HUES6 (cell line): ENCODE data around the gene TM2D1.
A peak's percentile ranks its signal among the peaks of the same experiment; 100 is the strongest.
"Not testable (repeated sequence)": the region's sequence is repeated elsewhere in the genome, so short reads cannot be mapped to it uniquely, and the experiment has no call there.

Experiments used
- H3K27ac ChIP-seq: 2 replicates; pipeline ENCODE4 v1.7.0; 2013; ENCODE audit warnings: low read depth, mild to moderate bottlenecking, low read length, inconsistent platforms
- H3K27me3 ChIP-seq: 2 replicates; pipeline ENCODE4 v1.6.1; 2013; ENCODE audit warnings: low read length; ENCODE audit not compliant: control insufficient read depth, insufficient read depth
- H3K36me3 ChIP-seq: 2 replicates; pipeline ENCODE4 v1.6.1; 2013; ENCODE audit warnings: low read length; ENCODE audit not compliant: control insufficient read depth, insufficient read depth
- H3K4me1 ChIP-seq: 2 replicates; pipeline ENCODE4 v1.6.1; 2013; ENCODE audit warnings: low read length; ENCODE audit not compliant: control insufficient read depth, insufficient read depth
- H3K4me3 ChIP-seq: 2 replicates; pipeline ENCODE4 v1.5.1; 2013; ENCODE audit warnings: low read depth, low read length
- H3K9ac ChIP-seq: one replicate; pipeline ENCODE4 v1.6.1; 2013; ENCODE audit warnings: mild to moderate bottlenecking, low read length
- H3K9me3 ChIP-seq: 2 replicates; pipeline ENCODE4 v1.6.1; 2013; ENCODE audit warnings: low read depth, low read length; ENCODE audit not compliant: control insufficient read depth, insufficient read depth

TM2D1 gene

GRCh38 chr1:61743716-61744580 is 19.0 kb upstream of the TM2D1 start:
- Histone ChIP-seq H3K4me3 (peak overlapping the region; percentile 91), H3K4me1 (peaks cover 22% of the 10 kb centered on the region), H3K9ac (no peak overlapping the region), H3K36me3 (no peaks in the 10 kb centered on the region), H3K27me3 (no peaks in the 10 kb centered on the region), H3K27ac (no peak overlapping the region), H3K9me3 (no peaks in the 10 kb centered on the region)

- Histone ChIP-seq H3K9ac (peak overlapping the region; percentile 69), H3K9me3 (no peaks in the 10 kb centered on the region), H3K27me3 (no peaks in the 10 kb centered on the region), H3K4me3 (peak overlapping the region; percentile 91), H3K4me1 (peaks cover 22% of the 10 kb centered on the region), H3K36me3 (no peaks in the 10 kb centered on the region), H3K27ac (no peak overlapping the region)
Observed at GRCh38 chr1:61743431-61743705, 18.4 kb upstream of the TM2D1 start.

- Histone ChIP-seq H3K9me3 (no peaks in the 10 kb centered on the region), H3K4me3 (peak overlapping the region; percentile 91), H3K27ac (peak overlapping the region; percentile 57), H3K27me3 (no peaks in the 10 kb centered on the region), H3K4me1 (peaks cover 22% of the 10 kb centered on the region), H3K36me3 (no peaks in the 10 kb centered on the region), H3K9ac (peak overlapping the region; percentile 69)
Observed at GRCh38 chr1:61742620-61743430, 17.9 kb upstream of the TM2D1 start.

GRCh38 chr1:61741711-61742619 is 17.0 kb upstream of the TM2D1 start, which contains the start of gene PATJ:
Gene PATJ (plus strand): TSS chr1:61742480. CDS start chr1:61762893, 20,413 bp downstream.
- H3K4me1 ChIP-seq = peaks cover 16% of the 10 kb centered on the region
- no peaks in the 10 kb centered on the region for H3K9me3 ChIP-seq
- no peaks in the 10 kb centered on the region for H3K36me3 ChIP-seq
- no peaks in the 10 kb centered on the region for H3K27me3 ChIP-seq
- peak within 1 kb of the TSS; percentile 57 for H3K27ac ChIP-seq
- H3K4me3 ChIP-seq = peak within 1 kb of the TSS; percentile 91
- H3K9ac ChIP-seq = peak within 1 kb of the TSS; percentile 69

- H3K36me3 ChIP-seq = no peaks in the 10 kb centered on the region
- H3K27ac ChIP-seq = peak overlapping the region; percentile 24; the same call in 1 of the 2 replicates
- peak overlapping the region; percentile 65 for H3K9ac ChIP-seq
- peak overlapping the region; percentile 91 for H3K4me3 ChIP-seq
- no peaks in the 10 kb centered on the region for H3K27me3 ChIP-seq
- H3K9me3 ChIP-seq = no peaks in the 10 kb centered on the region
- peaks cover 7% of the 10 kb centered on the region for H3K4me1 ChIP-seq
Observed at GRCh38 chr1:61740751-61741700, 16.1 kb upstream of the TM2D1 start.

- H3K4me3 ChIP-seq = no peak overlapping the region
- no peaks in the 10 kb centered on the region for H3K27me3 ChIP-seq
- H3K36me3 ChIP-seq = no peaks in the 10 kb centered on the region
- H3K9me3 ChIP-seq = no peaks in the 10 kb centered on the region
- H3K9ac ChIP-seq = no peak overlapping the region
- 0 out of 2 replicates have a peak, but pooled peaks cover 4% of the 10 kb centered on the region for H3K4me1 ChIP-seq
- H3K27ac ChIP-seq = no peak overlapping the region
Observed at GRCh38 chr1:61732726-61733125, 7.8 kb upstream of the TM2D1 start.

- not testable (repeated sequence) for H3K9ac ChIP-seq, H3K4me1 ChIP-seq, H3K36me3 ChIP-seq, H3K4me3 ChIP-seq, H3K27ac ChIP-seq, H3K9me3 ChIP-seq, H3K27me3 ChIP-seq
Observed at GRCh38 chr1:61730679-61731078, 5.7 kb upstream of the TM2D1 start.

- Histone ChIP-seq H3K9ac (no peak overlapping the region), H3K36me3 (no peaks in the 10 kb centered on the region), H3K4me3 (no peak overlapping the region), H3K9me3 (no peaks in the 10 kb centered on the region), H3K27me3 (no peaks in the 10 kb centered on the region), H3K4me1 (0 out of 2 replicates have a peak, but pooled peaks cover 4% of the 10 kb centered on the region), H3K27ac (no peak overlapping the region)
Observed at GRCh38 chr1:61727544-61727943, 2.6 kb upstream of the TM2D1 start.

- H3K36me3 ChIP-seq = peaks cover 2% of the 10 kb centered on the region; the same call in 1 of the 2 replicates
- H3K27me3 ChIP-seq = no peaks in the 10 kb centered on the region
- H3K9me3 ChIP-seq = no peaks in the 10 kb centered on the region
- H3K9ac ChIP-seq = peak overlapping the region; percentile 83
- peak overlapping the region; percentile 89 for H3K4me3 ChIP-seq
- H3K27ac ChIP-seq = peak overlapping the region; percentile 69
- H3K4me1 ChIP-seq = 0 out of 2 replicates have a peak, but pooled peaks cover 2% of the 10 kb centered on the region
Observed at GRCh38 chr1:61724506-61724812, 482 bp downstream of the TM2D1 start.
